ENCODE measurements around the gene C7orf33. TPM values are rescaled to one million over a fixed set of nuclear protein-coding genes. Genes with fewer than 3 reads are reported as not detected.

The C7orf33 gene
- total RNA-seq, 1 experiment from 2014 or later, result not detected

DNA sequence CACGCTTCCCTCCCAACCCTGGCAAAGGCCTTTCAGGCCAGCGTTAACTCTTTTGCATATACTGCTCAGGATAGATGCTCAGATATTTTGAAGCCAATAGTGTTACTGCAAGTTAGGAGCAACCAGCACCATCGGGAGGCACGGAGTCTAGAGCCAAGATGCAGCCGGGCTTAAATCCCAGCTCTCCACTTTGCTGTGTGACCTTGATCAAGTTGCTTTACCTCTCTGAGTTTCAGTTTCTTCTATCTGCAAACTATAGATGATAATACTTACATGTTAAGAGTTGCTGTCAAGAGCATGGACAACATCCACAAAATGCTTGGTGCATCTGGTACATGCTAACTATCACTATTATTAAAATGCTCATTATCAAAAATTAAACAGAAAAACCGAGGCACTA lies 45.4 kb upstream of the C7orf33 start (continued):
- no peak for TF ChIP-seq ELF4 (CRISPR knock-in tag; IDR thresholded peaks at IDR 0.05; ENCODE audit: low read depth)
- no peak for TF ChIP-seq JUN (CRISPR knock-in tag; IDR thresholded peaks at IDR 0.05)
- TF ChIP-seq ZNF317 (CRISPR knock-in tag; IDR thresholded peaks at IDR 0.05; ENCODE audit: borderline replicate concordance, low read depth), result no peak
- TF ChIP-seq ZBTB21 (CRISPR knock-in tag; IDR thresholded peaks at IDR 0.05; ENCODE audit: borderline replicate concordance), result no peak
- TF ChIP-seq ZNF121 (CRISPR knock-in tag; IDR thresholded peaks at IDR 0.05), result no peak
- TF ChIP-seq NR3C1 (CRISPR knock-in tag; conservative IDR thresholded peaks at IDR 0.05; ENCODE audit: low read depth), result no peak
- TF ChIP-seq FOXJ3 (CRISPR knock-in tag; IDR thresholded peaks at IDR 0.05; ENCODE audit: borderline replicate concordance), result no peak
- TF ChIP-seq, protein P1, sequence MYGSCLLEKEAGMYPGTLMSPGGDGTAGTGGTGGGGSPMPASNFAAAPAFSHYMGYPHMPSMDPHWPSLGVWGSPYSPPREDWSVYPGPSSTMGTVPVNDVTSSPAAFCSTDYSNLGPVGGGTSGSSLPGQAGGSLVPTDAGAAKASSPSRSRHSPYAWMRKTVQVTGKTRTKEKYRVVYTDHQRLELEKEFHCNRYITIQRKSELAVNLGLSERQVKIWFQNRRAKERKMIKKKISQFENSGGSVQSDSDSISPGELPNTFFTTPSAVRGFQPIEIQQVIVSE (CRISPR knock-in tag; IDR thresholded peaks at IDR 0.05; ENCODE audit: borderline replicate concordance), result no peak
- TF ChIP-seq E2F4 (CRISPR knock-in tag; IDR thresholded peaks at IDR 0.05; ENCODE audit: borderline replicate concordance, low read depth), result no peak
- no peak for TF ChIP-seq MYBL2 (CRISPR knock-in tag; IDR thresholded peaks at IDR 0.05)
- TF ChIP-seq, protein P2, sequence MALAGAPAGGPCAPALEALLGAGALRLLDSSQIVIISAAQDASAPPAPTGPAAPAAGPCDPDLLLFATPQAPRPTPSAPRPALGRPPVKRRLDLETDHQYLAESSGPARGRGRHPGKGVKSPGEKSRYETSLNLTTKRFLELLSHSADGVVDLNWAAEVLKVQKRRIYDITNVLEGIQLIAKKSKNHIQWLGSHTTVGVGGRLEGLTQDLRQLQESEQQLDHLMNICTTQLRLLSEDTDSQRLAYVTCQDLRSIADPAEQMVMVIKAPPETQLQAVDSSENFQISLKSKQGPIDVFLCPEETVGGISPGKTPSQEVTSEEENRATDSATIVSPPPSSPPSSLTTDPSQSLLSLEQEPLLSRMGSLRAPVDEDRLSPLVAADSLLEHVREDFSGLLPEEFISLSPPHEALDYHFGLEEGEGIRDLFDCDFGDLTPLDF (CRISPR knock-in tag; IDR thresholded peaks at IDR 0.05), result no peak

- DNase-seq (ENCODE audit: low spot score), result no peak
- no peak overlapping the region for H3K4me3 Mint-ChIP-seq
- TF ChIP-seq MXD4 (CRISPR knock-in tag; IDR thresholded peaks at IDR 0.05; ENCODE audit: borderline replicate concordance) (no peak), ATF1 (CRISPR knock-in tag; IDR thresholded peaks at IDR 0.05) (no peak)
- POLR2A ChIA-PET, result no interaction called here
- no peaks in the 10 kb centered on the region for H3K36me3 Mint-ChIP-seq
- no peak for ATAC-seq
- CTCF ChIA-PET, result no interaction called here
- no peak overlapping the region for H3K27ac Mint-ChIP-seq
- no peaks in the 10 kb centered on the region for H3K4me1 Mint-ChIP-seq
- 0 out of 2 replicates have a peak, but pooled peaks cover 4% of the 10 kb centered on the region for H3K9me3 Mint-ChIP-seq
- no peaks in the 10 kb centered on the region for H3K27me3 Mint-ChIP-seq (ENCODE audit: low read depth)
Observed at GRCh38 chr7:148545932-148546331, 44.6 kb upstream of the C7orf33 start.

DNA sequence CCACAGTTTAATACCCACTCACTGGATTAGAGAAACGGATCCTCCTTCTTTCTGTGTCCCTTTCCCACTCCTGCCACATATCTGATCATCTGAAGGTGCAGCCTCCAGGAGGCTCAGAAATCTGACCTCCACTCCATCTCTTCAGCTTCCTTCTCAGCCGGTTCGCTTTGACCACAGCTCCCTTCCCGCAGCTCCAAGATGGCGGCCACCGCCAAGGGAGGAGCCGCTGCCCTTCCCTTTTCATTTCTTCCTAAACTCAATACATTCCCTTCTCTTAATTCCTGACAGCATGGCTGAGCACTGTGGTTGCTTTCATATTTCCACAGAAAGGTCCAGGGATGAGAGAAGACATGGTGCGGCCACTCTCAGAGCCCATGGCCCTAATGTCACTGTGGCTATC lies 43.7 kb upstream of the C7orf33 start:
- Mint-ChIP-seq H3K4me1 (no peaks in the 10 kb centered on the region), H3K27me3 (ENCODE audit: low read depth) (no peaks in the 10 kb centered on the region), H3K9me3 (0 out of 2 replicates have a peak, but pooled peaks cover 4% of the 10 kb centered on the region), H3K36me3 (no peaks in the 10 kb centered on the region), H3K27ac (no peak overlapping the region), H3K4me3 (no peak overlapping the region)
- no peak for ATAC-seq
- no peak for TF ChIP-seq PREB (CRISPR knock-in tag; IDR thresholded peaks at IDR 0.05; ENCODE audit: borderline replicate concordance)
- no peak for TF ChIP-seq NR1H2 (CRISPR knock-in tag; IDR thresholded peaks at IDR 0.05)
- TF ChIP-seq, protein P3, sequence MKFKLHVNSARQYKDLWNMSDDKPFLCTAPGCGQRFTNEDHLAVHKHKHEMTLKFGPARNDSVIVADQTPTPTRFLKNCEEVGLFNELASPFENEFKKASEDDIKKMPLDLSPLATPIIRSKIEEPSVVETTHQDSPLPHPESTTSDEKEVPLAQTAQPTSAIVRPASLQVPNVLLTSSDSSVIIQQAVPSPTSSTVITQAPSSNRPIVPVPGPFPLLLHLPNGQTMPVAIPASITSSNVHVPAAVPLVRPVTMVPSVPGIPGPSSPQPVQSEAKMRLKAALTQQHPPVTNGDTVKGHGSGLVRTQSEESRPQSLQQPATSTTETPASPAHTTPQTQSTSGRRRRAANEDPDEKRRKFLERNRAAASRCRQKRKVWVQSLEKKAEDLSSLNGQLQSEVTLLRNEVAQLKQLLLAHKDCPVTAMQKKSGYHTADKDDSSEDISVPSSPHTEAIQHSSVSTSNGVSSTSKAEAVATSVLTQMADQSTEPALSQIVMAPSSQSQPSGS (CRISPR knock-in tag; IDR thresholded peaks at IDR 0.05; ENCODE audit: borderline replicate concordance, low read depth), result no peak
- no peak for TF ChIP-seq TEAD4 (CRISPR knock-in tag; IDR thresholded peaks at IDR 0.05)
- TF ChIP-seq CREB1 (CRISPR knock-in tag; IDR thresholded peaks at IDR 0.05), result no peak
- no peak for TF ChIP-seq ZNF416 (CRISPR knock-in tag; IDR thresholded peaks at IDR 0.05)
- no peak for TF ChIP-seq ZNF263 (CRISPR knock-in tag; IDR thresholded peaks at IDR 0.05; ENCODE audit: low read depth)
- TF ChIP-seq, protein P4, sequence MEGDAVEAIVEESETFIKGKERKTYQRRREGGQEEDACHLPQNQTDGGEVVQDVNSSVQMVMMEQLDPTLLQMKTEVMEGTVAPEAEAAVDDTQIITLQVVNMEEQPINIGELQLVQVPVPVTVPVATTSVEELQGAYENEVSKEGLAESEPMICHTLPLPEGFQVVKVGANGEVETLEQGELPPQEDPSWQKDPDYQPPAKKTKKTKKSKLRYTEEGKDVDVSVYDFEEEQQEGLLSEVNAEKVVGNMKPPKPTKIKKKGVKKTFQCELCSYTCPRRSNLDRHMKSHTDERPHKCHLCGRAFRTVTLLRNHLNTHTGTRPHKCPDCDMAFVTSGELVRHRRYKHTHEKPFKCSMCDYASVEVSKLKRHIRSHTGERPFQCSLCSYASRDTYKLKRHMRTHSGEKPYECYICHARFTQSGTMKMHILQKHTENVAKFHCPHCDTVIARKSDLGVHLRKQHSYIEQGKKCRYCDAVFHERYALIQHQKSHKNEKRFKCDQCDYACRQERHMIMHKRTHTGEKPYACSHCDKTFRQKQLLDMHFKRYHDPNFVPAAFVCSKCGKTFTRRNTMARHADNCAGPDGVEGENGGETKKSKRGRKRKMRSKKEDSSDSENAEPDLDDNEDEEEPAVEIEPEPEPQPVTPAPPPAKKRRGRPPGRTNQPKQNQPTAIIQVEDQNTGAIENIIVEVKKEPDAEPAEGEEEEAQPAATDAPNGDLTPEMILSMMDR (IDR thresholded peaks at IDR 0.05), result no peak
- POLR2A ChIA-PET, result interaction anchor here (0.6 kb wide), 1 partner anchor 147 kb away, joined by 3 read pairs; no protein-coding TSS in a partner anchor
- CTCF ChIA-PET, result interaction anchor here (0.6 kb wide), 1 partner anchor 65 kb away, joined by 4 read pairs; no protein-coding TSS in a partner anchor
- no peak for DNase-seq (ENCODE audit: low spot score)
